NCI-H1105 treated with DMSO at 0.1 percent for 48 hours (cell line): ENCODE results near the gene TMC1.
"Not testable (repeated sequence)": the region's sequence is repeated elsewhere in the genome, so short reads cannot be mapped to it uniquely, and the experiment has no call there.

Experiments used
- DNase-seq: peaks from one replicate; lab custom pipeline; 2025; lab: John Stamatoyannopoulos, UW

The TMC1 gene

GRCh38 chr9:72823971-72824370 lies 302.6 kb downstream of the TMC1 start:
- DNase-seq, result no peak

- DNase-seq, result no peak
These were observed 305.9 kb downstream of the TMC1 start for GRCh38 chr9:72826996-72827949.

DNA sequence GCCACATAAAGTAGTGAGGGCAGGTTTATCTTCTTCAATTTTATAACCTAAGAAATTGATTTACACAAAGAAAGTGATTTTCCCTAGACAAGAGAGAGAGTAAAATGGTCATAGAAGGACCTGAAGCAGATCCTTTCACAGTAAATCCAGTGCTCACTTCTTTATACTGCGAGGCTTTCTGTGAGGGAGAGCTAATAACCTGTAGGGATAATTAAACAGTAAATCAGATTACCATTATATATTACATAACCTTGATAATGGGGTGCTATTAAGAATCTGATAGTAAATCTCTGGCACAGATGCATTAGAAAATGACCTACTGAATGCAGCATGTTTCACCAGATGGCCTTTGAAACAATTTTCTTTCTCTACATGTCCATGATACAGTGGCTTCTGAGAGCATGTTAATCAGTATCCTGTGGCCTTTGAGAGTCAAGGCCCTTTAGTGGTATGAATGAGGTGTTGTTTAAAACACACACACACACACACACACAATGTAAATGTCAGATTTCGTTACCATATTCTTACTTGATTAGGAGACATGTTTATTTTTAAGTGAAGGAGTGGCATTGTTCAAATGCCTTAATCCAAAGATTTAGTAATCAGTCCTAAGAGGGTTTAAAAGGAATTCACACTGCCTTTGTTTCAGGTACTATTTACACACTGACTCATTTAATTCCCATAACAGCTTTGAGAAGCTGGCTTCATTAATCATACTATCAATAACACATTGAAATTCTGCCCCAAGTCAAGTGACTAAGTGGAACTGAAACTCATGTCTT lies 306.7 kb downstream of the TMC1 start:
- no peak for DNase-seq

DNA sequence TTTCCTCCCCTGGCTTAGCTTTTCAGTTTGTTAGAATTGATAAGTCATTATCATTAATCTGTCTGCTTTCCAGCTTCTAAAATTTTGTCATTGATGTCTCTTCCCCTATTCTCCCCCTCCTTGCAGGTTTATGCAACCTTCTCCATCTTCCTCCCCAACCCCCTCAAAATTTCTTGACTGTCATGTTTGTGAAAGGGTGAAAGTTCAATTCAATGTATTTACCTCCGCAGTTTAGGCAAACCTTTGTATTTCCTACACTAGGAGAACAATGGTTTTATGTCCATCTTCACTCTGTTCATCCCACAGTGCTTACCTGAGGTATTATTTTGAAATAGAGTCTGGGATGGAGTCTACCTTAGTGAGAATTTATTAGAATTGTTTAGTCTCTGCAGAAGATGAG lies 313.6 kb downstream of the TMC1 start:
- no peak for DNase-seq

GRCh38 chr9:72836790-72837189 lies 315.4 kb downstream of the TMC1 start:
- DNase-seq, result no peak

DNA sequence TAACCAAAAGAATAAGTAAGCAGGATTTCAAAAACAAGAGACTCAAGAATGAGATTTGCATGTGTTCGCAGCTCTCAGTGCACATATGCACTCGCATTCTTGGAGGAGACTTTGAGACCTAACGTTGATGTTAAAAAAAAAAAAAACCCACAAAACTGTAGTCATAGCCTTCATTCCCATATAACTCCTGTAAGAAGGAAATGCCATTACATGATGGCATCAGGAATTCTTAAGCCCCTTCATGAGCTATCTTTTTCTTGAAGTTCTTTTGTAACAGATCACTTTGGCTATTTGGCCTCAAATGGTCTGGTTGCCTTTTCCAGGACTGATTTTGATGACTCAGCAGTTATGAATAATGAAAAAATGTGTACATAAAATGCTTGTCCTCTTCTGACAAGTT lies 317.7 kb downstream of the TMC1 start:
- no peak for DNase-seq

GRCh38 chr9:72843520-72844439 lies 322.4 kb downstream of the TMC1 start:
- DNase-seq, result no peak

GRCh38 chr9:72844440-72844768 lies 323.0 kb downstream of the TMC1 start:
- no peak for DNase-seq

DNA sequence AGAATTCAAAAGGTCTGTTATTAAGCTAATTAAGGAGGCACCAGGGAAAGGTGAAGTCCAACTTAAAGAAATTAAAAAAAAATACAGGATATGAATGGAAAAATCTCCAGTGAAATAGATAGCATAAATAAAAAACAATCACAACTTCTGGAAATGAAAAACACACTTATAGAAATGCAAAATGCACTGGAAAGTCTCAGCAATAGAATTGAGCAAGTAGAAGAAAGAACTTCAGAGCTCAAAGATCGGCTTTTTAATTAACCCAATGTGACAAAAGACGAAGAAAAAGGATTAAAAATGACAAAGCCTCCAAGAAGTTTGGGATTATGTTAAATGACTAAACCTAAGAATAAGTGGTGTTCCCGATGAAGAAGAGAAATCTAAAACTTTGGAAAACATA lies 323.6 kb downstream of the TMC1 start:
- not testable (repeated sequence) for DNase-seq

DNA sequence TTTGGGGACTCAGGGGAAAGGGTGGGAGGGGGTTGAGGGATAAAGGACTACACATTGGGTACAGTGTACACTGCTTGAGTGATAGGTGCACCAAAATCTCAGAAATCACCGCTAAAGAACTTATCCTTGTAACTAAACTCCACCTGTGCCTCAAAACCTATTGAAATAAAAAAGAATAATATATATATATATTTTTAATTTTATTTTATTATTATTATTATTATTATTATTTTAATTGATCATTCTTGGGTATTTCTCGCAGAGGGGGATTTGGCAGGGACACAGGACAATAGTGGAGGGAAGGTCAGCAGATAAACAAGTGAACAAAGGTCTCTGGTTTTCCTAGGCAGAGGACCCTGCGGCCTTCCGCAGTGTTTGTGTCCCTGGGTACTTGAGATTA lies 328.8 kb downstream of the TMC1 start:
- DNase-seq, result not testable (repeated sequence)

DNA sequence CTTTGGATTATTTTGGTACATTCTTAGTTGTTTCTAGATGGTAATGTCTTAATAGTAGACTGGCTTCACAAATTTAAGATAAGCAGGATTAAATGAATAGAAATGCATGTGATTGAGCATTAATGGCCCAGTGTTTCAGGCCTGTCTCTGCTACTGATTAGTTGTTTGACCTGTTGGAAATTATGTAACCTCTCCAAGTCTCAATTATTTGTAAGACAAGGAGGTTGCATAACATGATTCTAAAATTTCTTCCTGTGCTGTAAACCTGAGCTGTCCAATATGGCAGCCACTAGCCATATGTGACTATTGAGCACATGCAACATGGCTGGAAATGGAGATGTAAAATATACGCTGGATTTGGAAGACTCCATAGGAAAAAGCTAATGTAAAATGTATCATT lies 333.9 kb downstream of the TMC1 start:
- DNase-seq, result no peak

GRCh38 chr9:72855890-72856523 lies 334.6 kb downstream of the TMC1 start:
- DNase-seq, result no peak

- DNase-seq, result peak; percentile 45
These were observed 335.7 kb downstream of the TMC1 start for GRCh38 chr9:72856972-72857623.

DNA sequence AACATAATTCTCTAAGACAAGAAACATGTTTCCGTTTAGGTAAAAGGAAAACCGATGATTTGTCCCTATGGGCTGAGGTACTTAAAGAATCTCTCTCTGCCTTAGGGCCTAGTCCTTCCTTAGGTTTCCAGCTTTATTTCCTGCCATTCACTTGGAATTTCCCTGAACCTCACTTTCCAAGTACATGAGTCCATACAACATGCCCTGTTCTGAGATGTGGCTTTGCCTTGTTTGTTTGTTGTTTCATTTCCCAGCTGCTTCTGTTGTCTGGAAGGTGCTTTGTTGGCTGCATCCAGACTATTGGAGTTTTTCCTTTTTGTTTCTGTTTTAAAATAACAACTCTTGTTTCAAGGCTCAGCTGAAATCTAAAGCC lies 336.2 kb downstream of the TMC1 start:
- DNase-seq, result no peak

GRCh38 chr9:72858089-72858912 lies 336.9 kb downstream of the TMC1 start:
- no peak for DNase-seq

GRCh38 chr9:72862788-72863187 lies 341.4 kb downstream of the TMC1 start:
- not testable (repeated sequence) for DNase-seq

DNA sequence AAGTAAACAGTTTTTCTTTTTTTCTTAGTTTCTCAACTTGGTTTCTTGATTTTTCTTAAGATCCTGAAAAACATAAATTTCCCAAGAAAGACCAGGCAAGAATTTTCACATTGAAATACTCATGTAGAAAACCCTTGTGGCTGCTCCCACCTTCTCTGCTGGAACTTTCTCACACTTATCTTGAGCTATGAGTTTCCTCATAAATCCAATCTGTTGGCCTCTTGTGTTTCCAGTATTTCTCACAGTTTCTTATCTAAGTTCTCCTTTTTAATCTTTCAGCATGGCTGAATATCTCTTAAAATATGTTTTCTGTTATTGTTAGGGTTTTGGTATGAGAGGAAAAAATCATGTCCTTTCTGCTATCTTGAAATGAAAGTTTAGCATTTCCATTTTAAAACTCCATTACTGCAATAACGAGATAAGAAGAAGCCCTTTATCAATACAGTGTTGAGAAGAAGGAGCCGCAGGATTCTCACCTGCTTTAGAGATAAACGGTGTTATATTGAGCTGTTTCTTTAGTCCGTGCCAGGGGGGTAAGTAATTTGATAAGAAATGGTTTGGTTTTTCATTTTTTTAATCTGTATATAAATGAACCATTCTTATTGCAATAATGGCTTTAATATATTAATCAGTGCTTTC lies 342.2 kb downstream of the TMC1 start:
- no peak for DNase-seq

DNA sequence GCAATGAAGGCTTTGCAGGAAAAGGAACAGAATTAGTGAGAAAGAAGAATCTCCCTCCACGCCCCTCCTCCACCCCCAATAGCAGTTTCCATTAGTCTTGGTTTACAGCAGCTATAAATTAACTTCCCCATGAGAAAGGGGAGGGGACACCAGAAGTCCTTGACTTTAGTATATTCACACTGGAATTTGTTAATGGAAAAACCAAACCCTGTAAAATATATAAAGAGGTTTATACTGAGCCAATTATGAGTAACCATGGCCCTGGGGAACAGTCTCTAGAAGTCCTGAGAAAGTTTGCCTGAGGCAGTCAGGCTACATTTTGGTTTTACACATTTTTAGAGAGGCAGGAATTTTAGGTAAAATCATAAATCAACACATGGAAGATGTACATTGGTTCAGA lies 342.9 kb downstream of the TMC1 start:
- DNase-seq, result no peak

GRCh38 chr9:72871685-72872084 lies 350.3 kb downstream of the TMC1 start:
- peak; percentile 47 for DNase-seq

DNA sequence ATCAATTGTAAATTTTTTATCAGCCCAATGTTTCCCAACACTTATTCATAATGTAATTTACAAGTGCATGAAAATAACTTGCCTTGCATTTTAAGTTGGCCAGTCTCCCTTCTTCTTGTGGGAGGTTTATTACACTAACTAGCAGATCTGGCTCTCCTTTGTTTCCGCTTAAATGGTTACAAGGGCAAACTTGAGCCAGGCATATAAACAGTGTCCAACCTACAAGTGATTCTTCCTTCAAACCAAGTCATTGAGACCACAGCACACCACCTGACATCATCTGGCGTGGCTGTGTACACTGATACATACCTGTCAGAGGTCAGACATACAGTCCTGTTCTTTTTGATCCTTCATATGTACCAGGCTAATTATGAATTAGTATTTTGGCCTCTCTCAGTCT lies 351.3 kb downstream of the TMC1 start:
- DNase-seq, result peak; percentile 14
